SK-N-SH (cell line): ENCODE measurements around the gene PRKG1. TPM values are rescaled to one million over a fixed set of nuclear protein-coding genes. Genes with fewer than 3 reads are reported as not detected.

Experiments used
- CTCF ChIA-PET: fragments of 300-600, 350-600 bp; formaldehyde crosslinking; extraction: SDS; loops from one replicate; lab custom pipeline; 2021; lab: Yijun Ruan, JAX
- POLR2A ChIA-PET: fragments of 350-600 bp; sonication (Branson Sonifier 250); formaldehyde crosslinking; extraction: SDS; loops from one replicate; lab custom pipeline; 2020; ENCODE audit warnings: antibody characterized with exemption, inconsistent platforms; lab: Yijun Ruan, JAX
- DNase-seq: peaks from one replicate; pipeline ENCODE4 v3.0.0; 2012
- H2AFZ ChIP-seq: fragments of 200-600 bp; sonication (generic); 2 replicates; pipeline ENCODE4 v1.8.1; 2016; ENCODE audit warnings: antibody characterized with exemption, mild to moderate bottlenecking, low read depth
- H3F3A ChIP-seq: fragments of 200-600 bp; sonication (generic); replicated peaks from 2 replicates; pipeline ENCODE3; 2016; ENCODE audit warnings: antibody characterized with exemption, mild to moderate bottlenecking; ENCODE audit not compliant: insufficient read depth
- H3K27ac ChIP-seq, 2 experiments: fragments of 200-500 bp in 1 of 2; fragments of 200-600 bp in 1 of 2; sonication (Bioruptor generic) in 1 of 2; sonication (generic), shearing (Covaris generic) in 1 of 2; 2 replicates each; pipeline versions ENCODE4 v1.5.1 to v1.6.1; 2014 to 2016; ENCODE audit warnings: low read depth in 2 of 2, inconsistent platforms in 1 of 2, low read length in 1 of 2, mild to moderate bottlenecking in 1 of 2, mixed read lengths in 1 of 2
- H3K27me3 ChIP-seq: fragments of 200-600 bp; sonication (generic), shearing (Covaris generic); 2 replicates; pipeline ENCODE4 v1.6.1; 2016; ENCODE audit warnings: mixed run types; ENCODE audit not compliant: insufficient read depth
- H3K36me3 ChIP-seq, 2 experiments: fragments of 200-500 bp in 1 of 2; fragments of 200-600 bp in 1 of 2; sonication (Bioruptor generic) in 1 of 2; sonication (generic) in 1 of 2; replicated peaks in 1 of 2; 2 replicates each; pipeline versions ENCODE3 to v1.5.1; 2014 to 2016; ENCODE audit warnings: low read length in 1 of 2, mild to moderate bottlenecking in 1 of 2; ENCODE audit not compliant: insufficient read depth in 2 of 2, control insufficient read depth in 1 of 2
- H3K4me1 ChIP-seq, 2 experiments: fragments of 200-500 bp in 1 of 2; fragments of 200-600 bp in 1 of 2; sonication (Bioruptor generic) in 1 of 2; sonication (generic), shearing (Covaris generic) in 1 of 2; 2 replicates each; pipeline versions ENCODE4 v1.5.1 to v1.6.1; 2014 to 2016; ENCODE audit warnings: low read depth in 1 of 2, low read length in 1 of 2, mixed run types in 1 of 2; ENCODE audit not compliant: insufficient read depth in 2 of 2, control insufficient read depth in 1 of 2
- H3K4me2 ChIP-seq: fragments of 200-600 bp; sonication (generic), shearing (Covaris generic); 2 replicates; pipeline ENCODE4 v1.6.1; 2017; ENCODE audit warnings: mixed run types
- H3K4me3 ChIP-seq, 2 experiments: fragments of 200-500 bp in 1 of 2; fragments of 200-600 bp in 1 of 2; sonication (Bioruptor generic) in 1 of 2; sonication (generic), shearing (Covaris generic) in 1 of 2; 2 replicates each; pipeline versions ENCODE4 v1.5.1 to v1.8.1; 2014 to 2016; ENCODE audit warnings: low read depth in 2 of 2, inconsistent platforms in 1 of 2, low read length in 1 of 2, mild to moderate bottlenecking in 1 of 2, mixed read lengths in 1 of 2, moderate library complexity in 1 of 2
- H3K79me2 ChIP-seq: fragments of 200-600 bp; sonication (generic); 2 replicates; pipeline ENCODE4 v1.8.1; 2017; ENCODE audit warnings: mild to moderate bottlenecking; ENCODE audit not compliant: insufficient read depth
- H3K9ac ChIP-seq: fragments of 200-600 bp; sonication (generic); 2 replicates; pipeline ENCODE4 v1.6.1; 2017; ENCODE audit warnings: mixed run types
- H3K9me2 ChIP-seq: fragments of 200-600 bp; sonication (generic); 2 replicates; pipeline ENCODE4 v1.6.1; 2017; ENCODE audit warnings: mixed run types
- H3K9me3 ChIP-seq: fragments of 200-600 bp; sonication (generic); 2 replicates; pipeline ENCODE4 v1.6.1; 2017; ENCODE audit warnings: mixed run types, mild to moderate bottlenecking, moderate library complexity
- H4K20me1 ChIP-seq: fragments of 200-600 bp; sonication (generic); 2 replicates; pipeline ENCODE4 v1.6.1; 2017; ENCODE audit warnings: mild to moderate bottlenecking, mixed run types; ENCODE audit not compliant: insufficient read depth
- ELF1 ChIP-seq: IDR thresholded peaks from 2 replicates; pipeline ENCODE4 v1.4.0; 2012
- EP300 ChIP-seq, 2 experiments: IDR thresholded peaks; 2 replicates each; pipeline versions ENCODE4 v1.4.0 to v1.6.1; 2012; ENCODE audit warnings: borderline replicate concordance in 1 of 2, low read depth in 1 of 2, low read length in 1 of 2
- FOSL2 ChIP-seq: IDR thresholded peaks from 2 replicates; pipeline ENCODE4 v1.4.0; 2012; ENCODE audit warnings: low read depth, mild to moderate bottlenecking, moderate library complexity, borderline replicate concordance
- FOXJ3 ChIP-seq: sonication (generic); formaldehyde crosslinking; IDR thresholded peaks from 2 replicates; pipeline ENCODE4 v1.5.1; 2020; ENCODE audit warnings: mild to moderate bottlenecking, missing genetic modification reagents
- FOXM1 ChIP-seq: IDR thresholded peaks from 2 replicates; pipeline ENCODE4 v1.4.0; 2012; ENCODE audit warnings: low read depth, mild to moderate bottlenecking
- GATA2 ChIP-seq: sonication (generic); formaldehyde crosslinking; IDR thresholded peaks from 2 replicates; pipeline ENCODE4 v1.5.0; 2020; ENCODE audit warnings: mild to moderate bottlenecking, missing genetic modification reagents
- IRF3 ChIP-seq: fragments of 150-350 bp; IDR thresholded peaks from 2 replicates; pipeline ENCODE4 v1.6.1; 2016; ENCODE audit warnings: mild to moderate bottlenecking, low read depth, low read length
- JUND ChIP-seq: IDR thresholded peaks from 2 replicates; pipeline ENCODE4 v1.4.0; 2012
- MAX ChIP-seq: IDR thresholded peaks from 2 replicates; pipeline ENCODE4 v1.4.0; 2012; ENCODE audit warnings: low read depth
- MEF2A ChIP-seq: IDR thresholded peaks from 2 replicates; pipeline ENCODE4 v1.4.0; 2012; ENCODE audit warnings: low read depth, borderline replicate concordance
- NRF1 ChIP-seq: IDR thresholded peaks from 2 replicates; pipeline ENCODE4 v1.6.1; 2012; ENCODE audit warnings: low read depth, mild to moderate bottlenecking, low read length
- RCOR1 ChIP-seq: fragments of 150-350 bp; IDR thresholded peaks from 2 replicates; pipeline ENCODE4 v1.6.1; 2017; ENCODE audit warnings: antibody characterized with exemption, low read length
- RFX5 ChIP-seq: IDR thresholded peaks from 2 replicates; pipeline ENCODE4 v1.6.1; 2012; ENCODE audit warnings: mild to moderate bottlenecking, improper control_type of control experiment, low read length
- RXRA ChIP-seq: IDR thresholded peaks from 2 replicates; pipeline ENCODE4 v1.4.0; 2012; ENCODE audit warnings: low read depth, mild to moderate bottlenecking, borderline replicate concordance
- SIN3A ChIP-seq: IDR thresholded peaks from 2 replicates; pipeline ENCODE4 v1.6.1; 2012; ENCODE audit warnings: low read depth, mild to moderate bottlenecking, low read length, moderate library complexity, borderline replicate concordance
- SMC3 ChIP-seq: IDR thresholded peaks from 2 replicates; pipeline ENCODE4 v1.6.1; 2012; ENCODE audit warnings: low read depth, low read length, improper control_type of control experiment
- TCF12 ChIP-seq: IDR thresholded peaks from 2 replicates; pipeline ENCODE4 v1.4.0; 2012
- TEAD4 ChIP-seq: IDR thresholded peaks from 2 replicates; pipeline ENCODE4 v1.4.0; 2012; ENCODE audit warnings: mild to moderate bottlenecking, borderline replicate concordance; ENCODE audit not compliant: insufficient read depth
- USF1 ChIP-seq: IDR thresholded peaks from 2 replicates; pipeline ENCODE4 v1.4.0; 2012; ENCODE audit warnings: low read depth, borderline replicate concordance
- USF2 ChIP-seq: fragments of 150-350 bp; IDR thresholded peaks from 2 replicates; pipeline ENCODE4 v1.6.1; 2017; ENCODE audit warnings: antibody characterized with exemption, low read length, low read depth, borderline replicate concordance
- ZBTB33 ChIP-seq: IDR thresholded peaks from 2 replicates; pipeline ENCODE4 v1.4.0; 2012; ENCODE audit warnings: low read depth, borderline replicate concordance
- WGBS: methylation state at CpG from one replicate; pipeline ENCODE4 v1.1.6; 2017; ENCODE audit warnings: low lambda C conversion rate; 5-methylcytosine and 5-hydroxymethylcytosine counted together
- polyA plus RNA-seq, 3 experiments: library from polyadenylated mRNA; depleted of rRNA; stranded (reverse); fragments of >200 nt; gene quantifications; 2 replicates each; pipeline ENCODE4 v1.2.3, GENCODE V29; 2012

The PRKG1 gene
- polyA plus RNA-seq, 1 of the 3 experiments (the other 2 are of a cell fraction) = 4.1 TPM

- no peak for TF ChIP-seq USF2
- no peak for TF ChIP-seq ELF1
- TF ChIP-seq NRF1 = no peak
- TF ChIP-seq ZBTB33 = no peak
- TF ChIP-seq, all 33 proteins: peak for 0
Observed at GRCh38 chr10:51705774-51706173, 631.5 kb downstream of the PRKG1 start (continued).

GRCh38 chr10:51706225-51706624 is 631.9 kb downstream of the PRKG1 start:
- no peaks in the 10 kb centered on the region for H3F3A ChIP-seq
- no peak for DNase-seq
- H3K36me3 ChIP-seq = no peaks in the 10 kb centered on the region
- H3K27me3 ChIP-seq = no peaks in the 10 kb centered on the region
- H3K9ac ChIP-seq = no peak overlapping the region
- H3K79me2 ChIP-seq = no peaks in the 10 kb centered on the region
- ChIA-PET CTCF (no interaction called here), POLR2A (no interaction called here)
- TF ChIP-seq NRF1 = no peak
- 0 out of 2 replicates have a peak, but pooled peaks have one; percentile 13 for TF ChIP-seq FOSL2
- no peak for TF ChIP-seq JUND
- TF ChIP-seq USF2 = no peak
- TF ChIP-seq TCF12 = peak; percentile 32; the same call in 1 of the 2 replicates
- 62% methylated on average over 3 of the region's 3 CpGs for WGBS
- H3K4me2 ChIP-seq = no peak overlapping the region
- no peaks in the 10 kb centered on the region; a peak in 2 of 4 replicates for H3K4me1 ChIP-seq
- H3K9me2 ChIP-seq = no peaks in the 10 kb centered on the region
- no peak overlapping the region for H2AFZ ChIP-seq
- no peaks in the 10 kb centered on the region for H4K20me1 ChIP-seq
- no peak overlapping the region for H3K27ac ChIP-seq
- no peaks in the 10 kb centered on the region for H3K9me3 ChIP-seq
- no peak overlapping the region for H3K4me3 ChIP-seq

GRCh38 chr10:51707392-51707791 is 633.1 kb downstream of the PRKG1 start:
- Histone ChIP-seq H3K79me2 (no peaks in the 10 kb centered on the region), H3K9me2 (no peaks in the 10 kb centered on the region), H2AFZ (no peak overlapping the region), H3K27ac (no peak overlapping the region), H3F3A (no peaks in the 10 kb centered on the region), H3K36me3 (no peaks in the 10 kb centered on the region), H3K9me3 (no peaks in the 10 kb centered on the region), H3K4me1 (no peaks in the 10 kb centered on the region; a peak in 2 of 4 replicates), H3K4me3 (no peak overlapping the region), H4K20me1 (no peaks in the 10 kb centered on the region), H3K9ac (no peak overlapping the region), H3K27me3 (no peaks in the 10 kb centered on the region), H3K4me2 (no peak overlapping the region)
- ChIA-PET POLR2A (no interaction called here), CTCF (no interaction called here)
- WGBS = 83% methylated on average over 6 of the region's 6 CpGs
- DNase-seq = no peak
- TF ChIP-seq FOXJ3 (CRISPR knock-in tag) (no peak), EP300 (IDR thresholded peaks at IDR 0.05; ENCODE audit: borderline replicate concordance in 1 of 2, low read depth in 1 of 2, low read length in 1 of 2) (no peak), SIN3A (no peak), RCOR1 (no peak), FOXM1 (no peak), RFX5 (no peak), SMC3 (no peak), GATA2 (CRISPR knock-in tag) (no peak), IRF3 (no peak), RXRA (no peak), TEAD4 (no peak), USF1 (no peak), MEF2A (no peak), MAX (no peak)
